SHP77 (cell line): ENCODE measurements around the gene KRT16.
"Not testable (repeated sequence)": the region's sequence is repeated elsewhere in the genome, so short reads cannot be mapped to it uniquely, and the experiment has no call there.

ENCODE experiments used
- DNase-seq, 2 experiments: peaks; one replicate each; lab custom pipeline; 2025; lab: John Stamatoyannopoulos, UW

KRT16 gene

DNA sequence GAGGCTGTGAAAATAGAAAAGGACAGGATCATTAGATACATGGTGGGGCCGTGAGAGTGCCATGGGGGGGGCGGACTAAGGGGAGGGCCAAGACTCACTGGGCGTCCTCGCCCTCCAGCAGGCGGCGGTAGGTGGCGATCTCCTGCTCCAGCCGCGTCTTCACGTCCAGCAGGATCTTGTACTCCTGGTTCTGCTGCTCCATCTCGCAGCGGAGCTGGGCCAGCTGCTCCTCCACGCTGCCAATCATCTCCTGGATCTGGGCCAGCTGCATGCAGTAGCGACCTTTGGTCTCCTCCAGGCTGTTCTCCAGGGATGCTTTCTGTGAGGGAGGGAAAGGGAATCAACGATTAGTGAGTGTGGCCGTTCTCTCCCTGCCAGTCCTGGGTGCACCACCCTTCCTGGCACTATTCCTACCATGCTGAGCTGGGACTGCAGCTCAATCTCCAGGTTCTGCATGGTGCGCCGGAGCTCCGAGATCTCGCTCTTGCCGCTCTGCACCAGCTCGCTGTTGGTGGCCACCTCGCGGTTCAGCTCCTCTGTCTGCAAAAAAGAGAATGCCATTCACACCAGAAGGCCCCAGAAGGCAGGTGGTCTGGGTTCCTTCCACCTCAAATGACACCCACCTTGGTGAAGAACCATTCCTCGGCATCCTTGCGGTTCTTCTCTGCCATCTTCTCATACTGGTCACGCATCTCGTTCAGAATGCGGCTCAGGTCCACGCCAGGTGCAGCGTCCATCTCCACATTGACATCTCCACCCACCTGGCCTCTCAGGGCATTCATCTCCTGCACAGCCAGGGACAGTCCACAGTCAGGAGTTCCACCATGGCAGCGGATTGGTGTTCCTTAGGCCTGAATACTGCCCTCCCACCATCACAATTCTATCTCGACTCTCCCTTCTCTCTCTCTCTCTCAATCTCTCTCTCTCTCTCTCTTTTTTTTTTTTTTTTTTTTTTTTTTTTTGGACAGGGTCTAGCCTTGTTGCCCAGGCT is 29.1 kb downstream of the KRT16 start:
- DNase-seq: no peak

GRCh38 chr17:41582061-41582968 is 30.3 kb downstream of the KRT16 start:
- DNase-seq: not testable (repeated sequence)

DNA sequence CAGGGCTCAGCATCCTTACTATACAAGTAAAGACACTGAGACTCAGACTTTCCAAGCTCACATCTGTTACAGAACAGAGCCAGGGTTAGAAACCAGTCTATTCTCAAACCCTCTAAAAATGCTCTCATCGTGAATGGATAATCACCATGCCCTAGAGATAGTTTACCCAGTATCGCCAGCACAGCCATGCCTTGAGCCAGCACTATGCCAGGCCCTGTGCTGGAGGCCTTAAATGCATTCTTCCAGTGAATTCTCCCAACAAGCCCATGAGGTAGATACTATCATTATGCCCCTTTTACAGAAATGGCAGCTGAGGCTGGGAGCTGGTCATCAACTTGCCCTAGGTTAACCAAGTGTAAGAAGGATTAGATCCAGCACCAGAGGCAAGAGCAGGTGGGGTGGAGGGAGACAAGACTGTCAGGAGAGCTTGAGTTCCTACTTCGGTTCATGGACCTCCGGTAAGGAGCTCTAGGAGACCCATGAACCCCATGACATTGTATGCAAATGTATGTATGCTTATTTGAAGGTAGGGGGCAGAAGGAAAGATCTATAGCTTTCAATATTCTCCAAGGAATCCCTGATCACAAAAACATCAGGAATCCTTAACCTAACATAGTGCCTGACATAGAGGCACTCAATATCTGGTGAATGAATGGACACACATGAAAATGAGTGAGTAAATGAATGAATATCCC is 31.1 kb downstream of the KRT16 start:
- DNase-seq: no peak

DNA sequence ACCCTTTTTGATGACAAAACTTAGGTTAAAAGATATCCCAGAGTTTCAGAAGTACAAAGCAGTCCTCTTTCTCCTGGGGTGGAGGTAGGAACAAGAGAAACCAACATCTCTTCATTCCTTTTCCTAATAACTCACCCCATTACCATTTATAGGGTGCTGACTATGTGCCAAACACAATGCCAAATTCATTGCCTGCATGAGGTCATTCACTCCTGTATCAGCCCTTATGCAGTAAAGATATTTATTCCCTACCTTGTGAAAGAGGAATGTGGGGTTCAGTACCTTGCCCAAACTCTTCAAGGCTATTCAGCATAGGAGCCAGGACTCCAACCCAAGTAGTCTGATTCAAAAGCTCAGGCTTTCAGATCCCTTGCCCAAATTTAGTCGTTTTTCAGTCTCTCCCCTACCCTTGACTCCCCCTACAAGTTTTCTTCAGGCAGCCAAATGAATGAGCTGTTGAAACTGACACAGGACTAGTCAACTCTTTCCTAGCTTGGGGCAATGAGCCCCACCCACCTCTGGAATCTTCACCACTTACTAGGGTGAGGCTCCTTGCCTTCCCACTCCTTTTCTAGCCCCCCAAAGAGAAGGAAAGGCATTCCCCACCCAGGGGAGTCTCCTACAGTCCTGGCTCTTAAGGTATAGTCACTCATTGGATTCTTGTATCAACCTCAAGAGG is 31.7 kb downstream of the KRT16 start:
- DNase-seq: no peak

DNA sequence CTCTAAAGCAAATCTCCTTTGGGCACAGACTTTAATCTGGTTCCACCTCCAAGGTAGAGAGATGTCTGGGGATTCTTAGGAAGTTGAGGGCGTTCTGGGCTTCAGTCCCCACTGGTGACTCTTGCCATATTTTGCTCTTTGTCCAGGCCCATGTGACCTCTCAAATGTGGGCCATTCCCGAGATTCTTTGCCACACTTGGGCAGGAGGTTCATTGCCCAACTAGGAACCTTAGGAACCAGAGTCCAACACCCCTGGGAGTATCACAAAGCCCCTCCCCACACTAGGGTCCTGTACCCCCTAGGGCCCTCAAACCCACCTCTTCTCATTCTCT is 32.4 kb downstream of the KRT16 start:
- DNase-seq: no peak

DNA sequence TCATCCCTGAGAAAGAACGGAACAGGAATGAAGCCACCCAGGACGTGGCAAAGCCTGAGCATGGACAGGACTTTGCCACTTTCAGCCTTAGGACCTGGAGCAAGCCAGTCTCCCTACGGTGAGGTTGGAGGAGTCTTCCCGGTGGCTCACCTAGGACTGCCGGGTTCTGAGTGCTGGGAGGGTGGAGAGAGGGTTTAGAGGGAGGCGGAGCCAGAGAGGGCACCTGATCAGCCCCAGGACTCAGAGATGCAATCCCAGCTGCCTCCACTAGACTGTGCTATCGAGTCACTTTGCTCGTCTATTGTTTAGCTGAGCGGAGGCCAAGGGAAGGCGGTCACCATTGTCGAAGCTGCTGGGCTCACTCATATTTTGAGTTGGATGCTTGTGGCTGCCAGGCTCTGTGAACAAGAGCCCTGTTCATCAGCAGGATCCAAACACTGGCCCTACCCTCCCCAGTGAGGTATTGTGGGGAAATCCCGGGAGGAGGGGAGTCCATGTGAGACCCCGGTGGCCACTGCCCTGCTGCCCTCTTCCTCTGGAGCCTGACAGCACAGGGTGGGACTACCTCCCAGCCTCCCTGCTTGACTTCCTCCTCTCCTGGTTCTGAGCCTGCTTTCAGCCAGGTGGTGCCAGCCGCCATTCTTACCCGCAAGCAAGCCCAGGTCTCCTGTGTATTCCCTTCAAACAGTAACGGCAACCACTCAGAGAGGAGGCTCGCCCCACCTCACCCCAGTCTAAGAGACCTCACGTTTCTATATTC is 32.9 kb downstream of the KRT16 start:
- peak; percentile 62 to 64 for DNase-seq

- no peak for DNase-seq
Observed at GRCh38 chr17:41578971-41579370, 33.6 kb downstream of the KRT16 start.

- DNase-seq: no peak
Observed at GRCh38 chr17:41578538-41578937, 34.0 kb downstream of the KRT16 start.

- DNase-seq: not testable (repeated sequence)
Observed at GRCh38 chr17:41576740-41577139, 35.8 kb downstream of the KRT16 start.

DNA sequence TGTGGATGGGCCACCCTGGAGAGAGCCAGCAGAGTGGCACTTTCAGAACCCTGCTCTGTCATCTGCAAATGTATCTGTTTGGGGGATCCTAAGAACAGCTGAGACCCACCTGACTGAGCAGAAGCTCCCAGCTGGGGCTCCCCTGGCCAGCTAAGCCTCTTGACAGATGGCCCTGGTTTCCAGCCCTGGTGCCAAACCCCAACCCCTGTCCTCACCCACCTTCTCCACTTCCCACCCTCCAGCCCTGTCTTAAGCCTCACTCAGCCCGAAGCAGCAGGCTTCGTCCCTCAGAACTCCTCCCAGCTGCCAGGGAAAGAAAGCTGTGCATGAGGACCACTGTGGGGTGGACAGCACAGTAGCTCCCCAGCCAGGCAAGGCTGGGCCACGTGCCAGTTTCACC is 37.2 kb downstream of the KRT16 start:
- no peak for DNase-seq

- no peak for DNase-seq
Observed at GRCh38 chr17:41571561-41572434, 40.8 kb downstream of the KRT16 start, which contains the start of gene KRT9. Gene KRT9, minus strand, starts transcription at chr17:41572059. Its CDS starts 67 bp downstream, at chr17:41571992.

GRCh38 chr17:41567317-41567716 is 45.2 kb downstream of the KRT16 start:
- DNase-seq: no peak

DNA sequence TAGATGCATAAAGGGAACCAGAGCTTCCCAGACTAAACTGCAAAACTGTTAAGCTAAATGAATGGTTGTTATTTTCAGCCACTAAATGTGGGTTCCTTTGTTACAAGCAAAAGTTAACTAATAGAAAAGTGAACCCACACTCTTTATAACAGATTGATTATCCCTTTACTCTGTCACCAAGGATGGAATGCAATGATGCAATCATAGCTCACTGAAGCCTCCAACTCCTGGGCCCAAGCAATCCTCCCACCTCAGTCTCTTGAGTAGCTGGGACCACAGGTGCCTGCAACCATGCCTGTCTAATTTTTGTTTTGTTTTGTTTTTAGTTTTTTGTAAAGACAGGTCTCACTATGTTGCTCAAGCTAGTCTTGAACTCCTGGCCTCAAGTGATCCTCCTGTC is 47.2 kb downstream of the KRT16 start:
- no peak for DNase-seq

DNA sequence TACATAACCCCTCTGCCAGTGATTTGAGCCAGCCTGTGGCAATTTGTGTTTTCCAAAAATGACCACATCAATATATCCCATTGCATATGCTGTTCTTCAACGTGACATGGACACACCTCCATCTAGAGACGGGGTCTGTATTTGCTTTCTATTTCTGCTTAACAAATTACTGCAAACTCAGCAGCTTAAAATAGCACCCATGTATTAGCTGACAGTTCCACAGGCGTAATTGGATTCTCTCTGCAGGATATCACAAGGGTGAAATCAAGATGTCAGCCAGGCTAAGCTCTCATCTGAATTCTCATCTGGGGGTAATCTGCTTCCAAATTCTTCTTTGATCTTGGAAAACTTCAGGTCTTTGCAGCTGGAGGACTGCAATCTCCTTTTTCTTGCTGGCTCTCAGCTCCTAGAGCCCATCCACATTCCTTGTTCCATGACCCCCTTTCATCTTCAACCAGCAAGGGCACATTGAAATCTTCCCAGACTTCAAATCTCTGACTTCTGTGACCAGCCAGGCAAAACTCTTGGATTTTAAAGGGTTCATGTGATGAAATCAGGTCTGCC is 48.9 kb downstream of the KRT16 start:
- DNase-seq: no peak

DNA sequence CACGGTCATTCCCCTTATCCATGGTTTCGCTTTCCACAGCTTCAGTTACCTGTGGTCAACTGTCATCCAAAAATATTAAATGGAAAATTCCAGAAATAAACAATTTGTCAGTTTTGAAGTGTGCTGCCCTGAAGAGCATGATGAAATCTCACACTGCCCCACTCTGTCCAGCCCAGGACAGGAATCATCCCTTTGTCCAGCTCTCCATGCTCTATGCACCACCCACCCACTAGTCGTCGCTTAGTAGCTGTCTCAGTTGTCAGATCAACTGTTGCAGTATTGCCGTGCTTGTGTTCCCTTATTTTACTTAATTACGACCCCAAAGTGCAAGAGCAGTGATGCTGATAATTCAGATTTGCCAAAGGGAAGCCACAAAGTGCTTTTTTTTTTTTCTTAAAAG is 51.0 kb downstream of the KRT16 start:
- DNase-seq: no peak
